PFSK-1 (cell line): ENCODE measurements around the gene CDK10.

Experiments
- FOXP2 ChIP-seq: optimal IDR thresholded peaks from 2 replicates; pipeline ENCODE3; 2011; ENCODE audit warnings: borderline replicate concordance, control low read depth, inconsistent platforms; ENCODE audit not compliant: insufficient read depth; ENCODE audit errors: extremely low read length, extremely low read depth
- POLR2AphosphoS5 ChIP-seq: IDR thresholded peaks from 2 replicates; pipeline ENCODE4 v1.6.1; 2012; ENCODE audit warnings: low read depth, mild to moderate bottlenecking, control low read depth, low read length, moderate library complexity
- SIN3A ChIP-seq: IDR thresholded peaks from 2 replicates; pipeline ENCODE4 v1.6.1; 2012; ENCODE audit warnings: mild to moderate bottlenecking, low read length, moderate library complexity, borderline replicate concordance; ENCODE audit not compliant: insufficient read depth
- TAF1 ChIP-seq: IDR thresholded peaks from 2 replicates; pipeline ENCODE4 v1.6.1; 2012; ENCODE audit warnings: low read length, control low read depth, borderline replicate concordance; ENCODE audit not compliant: insufficient read depth
- TF ChIP-seq, protein P1 (sequence below), 2 experiments: IDR thresholded peaks; 2 replicates each; pipeline versions ENCODE4 v1.6.1 to v1.8.0; 2011 to 2012; ENCODE audit warnings: low read depth in 2 of 2, low read length in 2 of 2, control low read depth in 1 of 2, inconsistent platforms in 1 of 2, mild to moderate bottlenecking in 1 of 2, moderate library complexity in 1 of 2; ENCODE audit not compliant: insufficient read depth in 1 of 2

DNA sequence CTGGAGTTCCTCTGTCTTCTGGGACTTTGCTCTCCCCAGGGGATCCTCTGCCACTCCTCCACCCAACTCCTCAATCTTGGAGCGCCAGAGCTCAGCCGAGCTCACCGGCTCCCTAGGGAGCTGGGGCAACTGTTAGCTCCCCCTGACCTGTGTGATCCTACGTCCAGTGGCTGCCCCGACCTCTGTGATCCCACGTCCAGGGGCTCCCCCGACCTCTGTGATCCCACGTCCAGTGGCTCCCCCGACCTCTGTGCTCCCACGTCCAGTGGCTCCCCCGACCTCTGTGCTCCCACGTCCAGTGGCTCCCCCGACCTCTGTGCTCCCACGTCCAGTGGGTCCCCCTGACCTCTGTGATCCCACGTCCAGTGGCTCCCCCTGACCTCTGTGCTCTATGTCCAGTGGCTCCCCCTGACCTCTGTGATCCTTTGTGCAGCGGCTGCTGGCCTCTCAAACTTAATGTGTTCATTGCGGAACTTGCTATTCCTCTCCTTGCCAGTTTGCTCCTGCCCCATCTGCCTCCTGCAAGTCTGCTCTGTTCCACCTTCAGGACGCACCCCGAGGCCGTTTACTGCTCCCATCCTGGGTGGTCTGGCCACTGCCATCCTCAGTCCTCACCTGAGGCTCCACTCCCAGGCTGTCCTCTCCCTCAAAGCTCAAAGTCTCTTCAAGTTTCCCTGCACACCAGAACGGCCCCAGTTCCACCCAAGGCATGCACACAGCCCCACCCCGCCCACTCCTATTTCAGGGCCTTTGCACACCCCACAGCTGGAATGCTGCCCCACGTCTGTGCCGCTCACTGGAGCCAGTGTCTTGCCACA lies 31.4 kb downstream of the CDK10 start:
- TF ChIP-seq SIN3A: no peak
- TF ChIP-seq POLR2AphosphoS5: no peak
- TF ChIP-seq TAF1: no peak
- TF ChIP-seq, protein P1, sequence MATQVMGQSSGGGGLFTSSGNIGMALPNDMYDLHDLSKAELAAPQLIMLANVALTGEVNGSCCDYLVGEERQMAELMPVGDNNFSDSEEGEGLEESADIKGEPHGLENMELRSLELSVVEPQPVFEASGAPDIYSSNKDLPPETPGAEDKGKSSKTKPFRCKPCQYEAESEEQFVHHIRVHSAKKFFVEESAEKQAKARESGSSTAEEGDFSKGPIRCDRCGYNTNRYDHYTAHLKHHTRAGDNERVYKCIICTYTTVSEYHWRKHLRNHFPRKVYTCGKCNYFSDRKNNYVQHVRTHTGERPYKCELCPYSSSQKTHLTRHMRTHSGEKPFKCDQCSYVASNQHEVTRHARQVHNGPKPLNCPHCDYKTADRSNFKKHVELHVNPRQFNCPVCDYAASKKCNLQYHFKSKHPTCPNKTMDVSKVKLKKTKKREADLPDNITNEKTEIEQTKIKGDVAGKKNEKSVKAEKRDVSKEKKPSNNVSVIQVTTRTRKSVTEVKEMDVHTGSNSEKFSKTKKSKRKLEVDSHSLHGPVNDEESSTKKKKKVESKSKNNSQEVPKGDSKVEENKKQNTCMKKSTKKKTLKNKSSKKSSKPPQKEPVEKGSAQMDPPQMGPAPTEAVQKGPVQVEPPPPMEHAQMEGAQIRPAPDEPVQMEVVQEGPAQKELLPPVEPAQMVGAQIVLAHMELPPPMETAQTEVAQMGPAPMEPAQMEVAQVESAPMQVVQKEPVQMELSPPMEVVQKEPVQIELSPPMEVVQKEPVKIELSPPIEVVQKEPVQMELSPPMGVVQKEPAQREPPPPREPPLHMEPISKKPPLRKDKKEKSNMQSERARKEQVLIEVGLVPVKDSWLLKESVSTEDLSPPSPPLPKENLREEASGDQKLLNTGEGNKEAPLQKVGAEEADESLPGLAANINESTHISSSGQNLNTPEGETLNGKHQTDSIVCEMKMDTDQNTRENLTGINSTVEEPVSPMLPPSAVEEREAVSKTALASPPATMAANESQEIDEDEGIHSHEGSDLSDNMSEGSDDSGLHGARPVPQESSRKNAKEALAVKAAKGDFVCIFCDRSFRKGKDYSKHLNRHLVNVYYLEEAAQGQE (IDR thresholded peaks at IDR 0.05; ENCODE audit: insufficient read depth in 1 of 2, low read depth in 2 of 2, low read length in 2 of 2): no peak
- no peak for TF ChIP-seq FOXP2
